ACC112 (cell line): Measurements from ENCODE around the gene ARHGEF4.

ENCODE experiments used
- H2AFZ ChIP-seq: fragments of 200-600 bp; sonication (generic); one replicate; pipeline ENCODE4 v1.6.0; 2017; ENCODE audit warnings: antibody characterized with exemption, low read length; ENCODE audit not compliant: unreplicated experiment
- H3K27ac ChIP-seq: fragments of 200-600 bp; sonication (generic); 2 replicates; pipeline ENCODE4 v1.5.1; 2014; ENCODE audit warnings: low read depth, mild to moderate bottlenecking, antibody characterized with exemption, low read length, moderate library complexity
- H3K27me3 ChIP-seq: fragments of 200-600 bp; sonication (generic); 2 replicates; pipeline ENCODE4 v1.6.1; 2014; ENCODE audit warnings: mild to moderate bottlenecking, antibody characterized with exemption, low read length, moderate library complexity, mixed read lengths; ENCODE audit not compliant: insufficient read depth
- H3K36me3 ChIP-seq: fragments of 200-600 bp; sonication (generic); 2 replicates; pipeline ENCODE4 v1.6.1; 2016; ENCODE audit warnings: mild to moderate bottlenecking, antibody characterized with exemption, low read length, moderate library complexity, mixed read lengths; ENCODE audit not compliant: insufficient read depth
- H3K4me1 ChIP-seq: fragments of 200-600 bp; sonication (generic); one replicate; pipeline ENCODE4 v1.6.1; 2016; ENCODE audit warnings: low read length, mixed read lengths; ENCODE audit not compliant: insufficient read depth, unreplicated experiment, control insufficient read depth
- H3K4me3 ChIP-seq: fragments of 200-600 bp; sonication (generic); 2 replicates; pipeline ENCODE4 v1.5.1; 2014; ENCODE audit warnings: mild to moderate bottlenecking, low read depth, low read length
- H3K79me2 ChIP-seq: fragments of 200-600 bp; sonication (generic); one replicate; pipeline ENCODE4 v1.6.0; 2016; ENCODE audit warnings: low read length; ENCODE audit not compliant: control insufficient read depth, unreplicated experiment, insufficient read depth

Gene ARHGEF4

GRCh38 chr2:130819226-130819607 lies 17.5 kb upstream of the ARHGEF4 start:
- Histone ChIP-seq H3K27me3 (no peaks in the 10 kb centered on the region), H3K79me2 (no peaks in the 10 kb centered on the region), H2AFZ (no peak overlapping the region), H3K4me1 (peaks cover 7% of the 10 kb centered on the region), H3K4me3 (no peak overlapping the region), H3K27ac (no peak overlapping the region), H3K36me3 (no peaks in the 10 kb centered on the region)

- H3K79me2 ChIP-seq, result no peaks in the 10 kb centered on the region
- H3K4me3 ChIP-seq, result no peak overlapping the region
- no peaks in the 10 kb centered on the region for H3K27me3 ChIP-seq
- H3K36me3 ChIP-seq, result no peaks in the 10 kb centered on the region
- no peak overlapping the region for H3K27ac ChIP-seq
- H2AFZ ChIP-seq, result no peak overlapping the region
- H3K4me1 ChIP-seq, result peaks cover 9% of the 10 kb centered on the region
These were observed 17.0 kb upstream of the ARHGEF4 start for GRCh38 chr2:130819608-130820278.

- Histone ChIP-seq H3K27me3 (no peaks in the 10 kb centered on the region), H3K27ac (no peak overlapping the region), H3K79me2 (no peaks in the 10 kb centered on the region), H3K4me1 (peaks cover 14% of the 10 kb centered on the region), H3K4me3 (no peak overlapping the region), H2AFZ (no peak overlapping the region), H3K36me3 (no peaks in the 10 kb centered on the region)
These were observed 16.3 kb upstream of the ARHGEF4 start for GRCh38 chr2:130820279-130820861.

GRCh38 chr2:130821867-130822266 lies 14.8 kb upstream of the ARHGEF4 start:
- Histone ChIP-seq H3K4me3 (no peak overlapping the region), H3K79me2 (no peaks in the 10 kb centered on the region), H3K4me1 (peaks cover 14% of the 10 kb centered on the region), H2AFZ (no peak overlapping the region), H3K27ac (no peak overlapping the region), H3K27me3 (no peaks in the 10 kb centered on the region), H3K36me3 (no peaks in the 10 kb centered on the region)

GRCh38 chr2:130822766-130823165 lies 13.9 kb upstream of the ARHGEF4 start:
- H2AFZ ChIP-seq, result no peak overlapping the region
- H3K27ac ChIP-seq, result no peak overlapping the region
- H3K4me3 ChIP-seq, result no peak overlapping the region
- H3K27me3 ChIP-seq, result no peaks in the 10 kb centered on the region
- no peaks in the 10 kb centered on the region for H3K79me2 ChIP-seq
- no peaks in the 10 kb centered on the region for H3K36me3 ChIP-seq
- H3K4me1 ChIP-seq, result peaks cover 22% of the 10 kb centered on the region

- Histone ChIP-seq H3K36me3 (no peaks in the 10 kb centered on the region), H3K27ac (no peak overlapping the region), H3K27me3 (no peaks in the 10 kb centered on the region), H3K4me1 (peaks cover 27% of the 10 kb centered on the region), H2AFZ (no peak overlapping the region), H3K79me2 (no peaks in the 10 kb centered on the region), H3K4me3 (no peak overlapping the region)
These were observed 13.4 kb upstream of the ARHGEF4 start for GRCh38 chr2:130823171-130823885.

- Histone ChIP-seq H3K4me1 (peaks cover 34% of the 10 kb centered on the region), H3K27me3 (no peaks in the 10 kb centered on the region), H2AFZ (no peak overlapping the region), H3K36me3 (no peaks in the 10 kb centered on the region), H3K4me3 (no peak overlapping the region), H3K27ac (peak overlapping the region; percentile 65; the same call in 1 of the 2 replicates), H3K79me2 (no peaks in the 10 kb centered on the region)
These were observed 12.7 kb upstream of the ARHGEF4 start for GRCh38 chr2:130823886-130824491.

- peaks cover 38% of the 10 kb centered on the region for H3K4me1 ChIP-seq
- H3K36me3 ChIP-seq, result no peaks in the 10 kb centered on the region
- H3K79me2 ChIP-seq, result no peaks in the 10 kb centered on the region
- peak overlapping the region; percentile 65; the same call in 1 of the 2 replicates for H3K27ac ChIP-seq
- no peak overlapping the region for H2AFZ ChIP-seq
- no peak overlapping the region for H3K4me3 ChIP-seq
- H3K27me3 ChIP-seq, result no peaks in the 10 kb centered on the region
These were observed 12.1 kb upstream of the ARHGEF4 start for GRCh38 chr2:130824492-130825061.

GRCh38 chr2:130825231-130825965 lies 11.3 kb upstream of the ARHGEF4 start:
- no peak overlapping the region for H2AFZ ChIP-seq
- no peak overlapping the region for H3K4me3 ChIP-seq
- no peaks in the 10 kb centered on the region for H3K36me3 ChIP-seq
- no peaks in the 10 kb centered on the region for H3K79me2 ChIP-seq
- no peaks in the 10 kb centered on the region for H3K27me3 ChIP-seq
- H3K4me1 ChIP-seq, result peaks cover 38% of the 10 kb centered on the region
- no peak overlapping the region for H3K27ac ChIP-seq

GRCh38 chr2:130825966-130826253 lies 10.8 kb upstream of the ARHGEF4 start:
- Histone ChIP-seq H2AFZ (no peak overlapping the region), H3K36me3 (no peaks in the 10 kb centered on the region), H3K27me3 (no peaks in the 10 kb centered on the region), H3K4me1 (peaks cover 38% of the 10 kb centered on the region), H3K79me2 (no peaks in the 10 kb centered on the region), H3K4me3 (no peak overlapping the region), H3K27ac (no peak overlapping the region)
